HG03521 (cell line): ENCODE results near the gene NDUFB7.
A peak's percentile ranks its signal among the peaks of the same experiment; 100 is the strongest.

ENCODE experiments used
- ATAC-seq: cut with Tn5 transposase; IDR thresholded peaks from one replicate; pipeline ENCODE4 v1.9.1; 2021; ENCODE audit warnings: mild to moderate bottlenecking, moderate library complexity; ENCODE audit not compliant: unreplicated experiment

Gene NDUFB7

GRCh38 chr19:14526423-14526822 is 45.4 kb downstream of the NDUFB7 start:
- no peak for ATAC-seq

- no peak for ATAC-seq
Observed at GRCh38 chr19:14525729-14526128, 46.1 kb downstream of the NDUFB7 start.

GRCh38 chr19:14520543-14520942 is 51.3 kb downstream of the NDUFB7 start:
- no peak for ATAC-seq

- no peak for ATAC-seq
Observed at GRCh38 chr19:14519860-14520407, 51.9 kb downstream of the NDUFB7 start.

GRCh38 chr19:14519245-14519859 is 52.5 kb downstream of the NDUFB7 start:
- ATAC-seq: no peak

GRCh38 chr19:14517840-14518505 is 53.9 kb downstream of the NDUFB7 start, which contains the start of gene DNAJB1:
TSS of gene DNAJB1 (minus strand) at chr19:14518397. CDS start at chr19:14518349, 48 bp downstream.
- peak; percentile 58 for ATAC-seq

- ATAC-seq: no peak
Observed at GRCh38 chr19:14517446-14517839, 54.4 kb downstream of the NDUFB7 start.

GRCh38 chr19:14516746-14517438 is 55.0 kb downstream of the NDUFB7 start:
- ATAC-seq: no peak
